K562 (cell line): Measurements from ENCODE around the gene CCDC178. TPM values are rescaled to one million over a fixed set of nuclear protein-coding genes. Genes with fewer than 3 reads are reported as not detected.

Source experiments
- ATAC-seq: fragments of 200-7000 bp; cut with Tn5 transposase; 3 replicates; pipeline ENCODE4 v1.9.1; 2020; ENCODE audit warnings: moderate library complexity
- BruUV-seq: library from RNA; stranded (reverse); fragments of 400-500 nt; replicated peaks from 2 replicates; lab custom pipeline; 2021; lab: Mats Ljungman, UMichigan
- CTCF ChIA-PET: fragments of 300-600 bp; formaldehyde crosslinking; extraction: SDS; loops from one replicate; lab custom pipeline; 2021; ENCODE audit warnings: low intra/inter-chr PET ratio; lab: Yijun Ruan, JAX
- POLR2A ChIA-PET: fragments of 300-600, 350-650 bp; sonication (Branson Sonifier 250); formaldehyde crosslinking; extraction: SDS; loops from one replicate; lab custom pipeline; 2021; ENCODE audit warnings: antibody characterized with exemption, inconsistent platforms; lab: Yijun Ruan, JAX
- DNase-seq, 4 experiments: peaks; one replicate each; pipeline versions ENCODE4 v3.0.0 to v3.0.0-alpha.2; 2011 to 2018; ENCODE audit warnings: low spot score in 3 of 4, mixed read lengths in 3 of 4; ENCODE audit errors: extremely low read depth in 1 of 4
- FAIRE-seq: peaks from 2 replicates; lab custom pipeline; 2011; peaks lifted over from hg19 to GRCh38; lab: Jason Lieb, UNC
- H2AFZ ChIP-seq: 2 replicates; pipeline ENCODE4 v1.6.0; 2011; ENCODE audit warnings: low read depth, low read length, control low read depth, inconsistent platforms
- H3K27ac ChIP-seq: fragments of 200-600 bp; 3 replicates; pipeline ENCODE4 v1.8.0; 2011; ENCODE audit warnings: low read depth, mild to moderate bottlenecking, control low read depth, inconsistent platforms, low read length, moderate library complexity, mixed read lengths; ENCODE audit errors: extremely low read depth
- H3K27me3 ChIP-seq, 2 experiments: fragments of 300-600 bp in 1 of 2; 2 replicates in 1 of 2; 3 replicates in 1 of 2; pipeline versions ENCODE4 v1.6.0 to v1.8.0; 2011; ENCODE audit warnings: inconsistent platforms in 2 of 2, low read length in 2 of 2, mild to moderate bottlenecking in 1 of 2, mixed read lengths in 1 of 2, moderate library complexity in 1 of 2; ENCODE audit not compliant: control insufficient read depth in 2 of 2, insufficient read depth in 2 of 2
- H3K36me3 ChIP-seq: fragments of 300-600 bp; 3 replicates; pipeline ENCODE4 v1.8.0; 2011; ENCODE audit warnings: mild to moderate bottlenecking, low read length, inconsistent platforms; ENCODE audit not compliant: control insufficient read depth, insufficient read depth
- H3K4me1 ChIP-seq, 2 experiments: fragments of 200-600 bp in 1 of 2; replicated peaks in 1 of 2; 2 replicates in 1 of 2; 3 replicates in 1 of 2; pipeline versions ENCODE4 v1.5.1 to v1.8.0; 2011; ENCODE audit warnings: inconsistent platforms in 2 of 2, low read length in 2 of 2, mild to moderate bottlenecking in 1 of 2, mixed read lengths in 1 of 2, moderate library complexity in 1 of 2; ENCODE audit not compliant: control insufficient read depth in 2 of 2, insufficient read depth in 2 of 2
- H3K4me2 ChIP-seq: 2 replicates; pipeline ENCODE4 v1.6.1; 2011; ENCODE audit warnings: low read length, control low read depth, inconsistent platforms, mixed read lengths; ENCODE audit not compliant: insufficient read depth
- H3K4me3 ChIP-seq: fragments of 200-600 bp; sonication (generic), shearing (Covaris generic); 2 replicates; pipeline ENCODE4 v1.5.1; 2016; ENCODE audit warnings: control low read depth, inconsistent platforms
- H3K79me2 ChIP-seq: fragments of 200-600 bp; 3 replicates; pipeline ENCODE4 v1.8.0; 2011; ENCODE audit warnings: low read length, inconsistent platforms; ENCODE audit not compliant: control insufficient read depth, insufficient read depth
- H3K9ac ChIP-seq, 2 experiments: 2 replicates each; pipeline versions ENCODE4 v1.6.0 to v1.6.1; 2011; ENCODE audit warnings: low read depth in 2 of 2, low read length in 2 of 2, control low read depth in 1 of 2, inconsistent platforms in 1 of 2, mild to moderate bottlenecking in 1 of 2, mixed read lengths in 1 of 2; ENCODE audit not compliant: insufficient read depth in 1 of 2
- H3K9me1 ChIP-seq: one replicate; pipeline ENCODE4 v1.6.0; 2011; ENCODE audit warnings: inconsistent platforms, mild to moderate bottlenecking, low read length, moderate library complexity; ENCODE audit not compliant: control insufficient read depth, insufficient read depth
- H3K9me3 ChIP-seq: replicated peaks from 2 replicates; pipeline ENCODE4 v1.5.1; 2011; ENCODE audit warnings: low read depth, low read length, inconsistent platforms; ENCODE audit not compliant: control insufficient read depth, insufficient read depth
- H4K20me1 ChIP-seq: replicated peaks from 2 replicates; pipeline ENCODE4 v1.6.1; 2011; ENCODE audit warnings: low read length, inconsistent platforms, mixed read lengths; ENCODE audit not compliant: control insufficient read depth, insufficient read depth
- GATA2 ChIP-seq: sonication (generic); formaldehyde crosslinking; IDR thresholded peaks from 2 replicates; pipeline ENCODE4 v1.4.0; 2020; ENCODE audit warnings: mild to moderate bottlenecking, missing genetic modification reagents
- HOXB6 ChIP-seq: fragments of 250-450 bp; sonication (Bioruptor Pico); IDR thresholded peaks from 2 replicates; pipeline ENCODE4 v1.5.1; 2022; ENCODE audit warnings: mild to moderate bottlenecking, borderline replicate concordance
- MAFG ChIP-seq: fragments of 450-650 bp; conservative IDR thresholded peaks from 2 replicates; pipeline ENCODE4 v1.6.1; 2016; ENCODE audit warnings: missing genetic modification characterization, missing compliant biosample characterization
- MYC ChIP-seq, 2 experiments: fragments of 250-450 bp in 1 of 2; sonication (Bioruptor Pico) in 1 of 2; IDR thresholded peaks; 2 replicates each; pipeline versions ENCODE4 v1.5.1 to v1.6.1; 2012 to 2021; ENCODE audit warnings: low read depth in 2 of 2, borderline replicate concordance in 1 of 2, improper control_type of control experiment in 1 of 2, low read length in 1 of 2, mild to moderate bottlenecking in 1 of 2, moderate library complexity in 1 of 2
- TRIM24 ChIP-seq, 2 experiments: fragments of 450-650 bp; IDR thresholded peaks; 2 replicates each; pipeline ENCODE4 v1.6.1; 2016
- ZEB2 ChIP-seq: fragments of 450-650 bp; IDR thresholded peaks from 2 replicates; pipeline ENCODE4 v1.6.1; 2016
- WGBS: fragments of 100-300 bp; shearing (Covaris generic); methylation state at CpG from one replicate; pipeline ENCODE4 v1.1.6; 2016; ENCODE audit warnings: low coverage, mixed read lengths; ENCODE audit not compliant: insufficient coverage; ENCODE audit errors: missing lambda C conversion rate; 5-methylcytosine and 5-hydroxymethylcytosine counted together
- in situ Hi-C: fragments of 300-500 bp; cut with MboI; formaldehyde crosslinking; loops from 4 replicates; pipeline ENCODE4 v1.15.0; 2018; ENCODE audit warnings: inconsistent platforms, mixed read lengths
- intact Hi-C: fragments of 100-400 bp; cut with micrococcal nuclease; formaldehyde crosslinking; loops from 2 replicates; pipeline ENCODE4 v1.14.2; 2022
- polyA plus RNA-seq, 8 experiments: library from polyadenylated mRNA; depleted of rRNA in 4 of 8; stranded (reverse) in 5 of 8; unstranded in 3 of 8; fragments of >200 nt; fragmentation: Nextera tagmentation in 2 of 8; fragmentation: Illumina TruSeq in 1 of 8; extraction: Ambion mirVana in 2 of 8; extraction: Trizol in 1 of 8; gene quantifications; 2 replicates each; pipeline versions ENCODE4 v1.2.1 to v1.2.3, GENCODE V29; 2011 to 2014; ENCODE audit warnings: inconsistent platforms in 1 of 8, missing spikeins in 1 of 8
- total RNA-seq, 7 experiments: library from RNA; depleted of rRNA in 6 of 7; stranded (reverse); fragments of >200 nt in 6 of 7; fragmentation: Illumina TruSeq in 2 of 7; extraction: Trizol in 2 of 7; gene quantifications; 2 replicates each; pipeline versions ENCODE4 v1.2.1 to v1.2.3, GENCODE V29; 2011 to 2021; ENCODE audit warnings: low replicate concordance in 1 of 7
- TF ChIP-seq, protein P1 (sequence below): fragments of 250-450 bp; sonication (Bioruptor Pico); IDR thresholded peaks from 2 replicates; pipeline ENCODE4 v1.4.0; 2020; ENCODE audit warnings: mild to moderate bottlenecking, moderate library complexity
- TF ChIP-seq, protein P2 (sequence below): IDR thresholded peaks from 3 replicates; pipeline ENCODE4 v1.6.1; 2011; ENCODE audit warnings: borderline replicate concordance, mild to moderate bottlenecking; ENCODE audit not compliant: insufficient read length, insufficient read depth
- TF ChIP-seq, protein P3 (sequence below): sonication (generic); formaldehyde crosslinking; IDR thresholded peaks from 2 replicates; pipeline ENCODE4 v1.8.0; 2022; ENCODE audit warnings: mild to moderate bottlenecking, missing genetic modification reagents
- TF ChIP-seq, protein P4 (sequence below): sonication (generic); formaldehyde crosslinking; IDR thresholded peaks from 2 replicates; pipeline ENCODE4 v1.8.1; 2023; ENCODE audit warnings: missing genetic modification reagents, mild to moderate bottlenecking, borderline replicate concordance

CCDC178 gene
- total and polyA plus RNA-seq, 9 of the 15 experiments (the other 6 are each of a cell fraction or from before 2014, with no cell fraction given) = 0.12 to 0.47 (median 0.15) TPM; not detected in 6

GRCh38 chr18:33469699-33470098, 29.2 kb upstream of the CCDC178 start (continued):
- TF ChIP-seq, protein P1, sequence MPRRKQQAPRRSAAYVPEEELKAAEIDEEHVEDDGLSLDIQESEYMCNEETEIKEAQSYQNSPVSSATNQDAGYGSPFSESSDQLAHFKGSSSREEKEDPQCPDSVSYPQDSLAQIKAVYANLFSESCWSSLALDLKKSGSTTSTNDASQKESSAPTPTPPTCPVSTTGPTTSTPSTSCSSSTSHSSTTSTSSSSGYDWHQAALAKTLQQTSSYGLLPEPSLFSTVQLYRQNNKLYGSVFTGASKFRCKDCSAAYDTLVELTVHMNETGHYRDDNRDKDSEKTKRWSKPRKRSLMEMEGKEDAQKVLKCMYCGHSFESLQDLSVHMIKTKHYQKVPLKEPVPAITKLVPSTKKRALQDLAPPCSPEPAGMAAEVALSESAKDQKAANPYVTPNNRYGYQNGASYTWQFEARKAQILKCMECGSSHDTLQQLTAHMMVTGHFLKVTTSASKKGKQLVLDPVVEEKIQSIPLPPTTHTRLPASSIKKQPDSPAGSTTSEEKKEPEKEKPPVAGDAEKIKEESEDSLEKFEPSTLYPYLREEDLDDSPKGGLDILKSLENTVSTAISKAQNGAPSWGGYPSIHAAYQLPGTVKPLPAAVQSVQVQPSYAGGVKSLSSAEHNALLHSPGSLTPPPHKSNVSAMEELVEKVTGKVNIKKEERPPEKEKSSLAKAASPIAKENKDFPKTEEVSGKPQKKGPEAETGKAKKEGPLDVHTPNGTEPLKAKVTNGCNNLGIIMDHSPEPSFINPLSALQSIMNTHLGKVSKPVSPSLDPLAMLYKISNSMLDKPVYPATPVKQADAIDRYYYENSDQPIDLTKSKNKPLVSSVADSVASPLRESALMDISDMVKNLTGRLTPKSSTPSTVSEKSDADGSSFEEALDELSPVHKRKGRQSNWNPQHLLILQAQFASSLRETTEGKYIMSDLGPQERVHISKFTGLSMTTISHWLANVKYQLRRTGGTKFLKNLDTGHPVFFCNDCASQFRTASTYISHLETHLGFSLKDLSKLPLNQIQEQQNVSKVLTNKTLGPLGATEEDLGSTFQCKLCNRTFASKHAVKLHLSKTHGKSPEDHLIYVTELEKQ (CRISPR knock-in tag) = no peak
- peak; percentile 61; the same call in 1 of the 2 replicates for TF ChIP-seq MAFG (tag)
- TF ChIP-seq, all 486 proteins: peak for 34

DNA sequence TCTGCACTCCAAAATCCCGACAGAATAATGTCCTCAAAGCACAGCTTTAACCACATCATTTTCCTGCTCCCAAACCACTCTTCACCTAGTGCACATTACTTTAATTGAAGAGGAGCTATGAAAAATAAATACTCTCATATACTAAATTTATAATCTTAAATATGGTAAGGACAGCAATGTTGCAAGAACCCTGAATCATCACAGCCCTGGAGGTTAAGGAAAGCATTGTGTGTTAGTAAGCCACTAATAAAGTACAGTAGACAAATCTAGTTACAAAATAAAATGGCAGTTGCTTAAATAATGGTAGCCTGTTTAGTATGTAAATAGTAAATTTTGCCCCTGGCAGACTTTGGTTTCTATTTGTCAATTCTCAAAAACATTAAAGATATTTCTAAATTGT, 27.0 kb upstream of the CCDC178 start:
- ChIA-PET CTCF (no interaction called here), POLR2A (no interaction called here)
- DNase-seq (no peak), ATAC-seq (no peak), FAIRE-seq (no peak)
- 9% methylated on average over 1 of the region's 1 CpG for WGBS
- Histone ChIP-seq H4K20me1 (no peaks in the 10 kb centered on the region), H3K9ac (no peak overlapping the region), H3K27ac (no peak overlapping the region), H3K36me3 (no peaks in the 10 kb centered on the region), H3K9me1 (no peaks in the 10 kb centered on the region), H3K4me1 (no peaks in the 10 kb centered on the region), H3K4me3 (no peak overlapping the region), H3K79me2 (no peaks in the 10 kb centered on the region), H2AFZ (no peak overlapping the region), H3K4me2 (no peak overlapping the region), H3K27me3 (no peaks in the 10 kb centered on the region), H3K9me3 (no peaks in the 10 kb centered on the region)
- in situ Hi-C loops (no loop called here), intact Hi-C loops (no loop called here)
- BruUV-seq = no TSS peak
- TF ChIP-seq HOXB6 (no peak), MYC (IDR thresholded peaks at IDR 0.05; ENCODE audit: low read depth, low read length) (no peak), MYC (CRISPR knock-in tag; IDR thresholded peaks at IDR 0.05; ENCODE audit: borderline replicate concordance, low read depth) (no peak), TRIM24 (IDR thresholded peaks at IDR 0.05) (no peak), ZEB2 (no peak), GATA2 (CRISPR knock-in tag) (no peak)
- TF ChIP-seq, protein P2, sequence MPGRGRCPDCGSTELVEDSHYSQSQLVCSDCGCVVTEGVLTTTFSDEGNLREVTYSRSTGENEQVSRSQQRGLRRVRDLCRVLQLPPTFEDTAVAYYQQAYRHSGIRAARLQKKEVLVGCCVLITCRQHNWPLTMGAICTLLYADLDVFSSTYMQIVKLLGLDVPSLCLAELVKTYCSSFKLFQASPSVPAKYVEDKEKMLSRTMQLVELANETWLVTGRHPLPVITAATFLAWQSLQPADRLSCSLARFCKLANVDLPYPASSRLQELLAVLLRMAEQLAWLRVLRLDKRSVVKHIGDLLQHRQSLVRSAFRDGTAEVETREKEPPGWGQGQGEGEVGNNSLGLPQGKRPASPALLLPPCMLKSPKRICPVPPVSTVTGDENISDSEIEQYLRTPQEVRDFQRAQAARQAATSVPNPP = no peak
- TF ChIP-seq, protein P3, sequence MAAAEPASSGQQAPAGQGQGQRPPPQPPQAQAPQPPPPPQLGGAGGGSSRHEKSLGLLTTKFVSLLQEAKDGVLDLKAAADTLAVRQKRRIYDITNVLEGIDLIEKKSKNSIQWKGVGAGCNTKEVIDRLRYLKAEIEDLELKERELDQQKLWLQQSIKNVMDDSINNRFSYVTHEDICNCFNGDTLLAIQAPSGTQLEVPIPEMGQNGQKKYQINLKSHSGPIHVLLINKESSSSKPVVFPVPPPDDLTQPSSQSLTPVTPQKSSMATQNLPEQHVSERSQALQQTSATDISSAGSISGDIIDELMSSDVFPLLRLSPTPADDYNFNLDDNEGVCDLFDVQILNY (CRISPR knock-in tag) = no peak
- TF ChIP-seq, protein P4, sequence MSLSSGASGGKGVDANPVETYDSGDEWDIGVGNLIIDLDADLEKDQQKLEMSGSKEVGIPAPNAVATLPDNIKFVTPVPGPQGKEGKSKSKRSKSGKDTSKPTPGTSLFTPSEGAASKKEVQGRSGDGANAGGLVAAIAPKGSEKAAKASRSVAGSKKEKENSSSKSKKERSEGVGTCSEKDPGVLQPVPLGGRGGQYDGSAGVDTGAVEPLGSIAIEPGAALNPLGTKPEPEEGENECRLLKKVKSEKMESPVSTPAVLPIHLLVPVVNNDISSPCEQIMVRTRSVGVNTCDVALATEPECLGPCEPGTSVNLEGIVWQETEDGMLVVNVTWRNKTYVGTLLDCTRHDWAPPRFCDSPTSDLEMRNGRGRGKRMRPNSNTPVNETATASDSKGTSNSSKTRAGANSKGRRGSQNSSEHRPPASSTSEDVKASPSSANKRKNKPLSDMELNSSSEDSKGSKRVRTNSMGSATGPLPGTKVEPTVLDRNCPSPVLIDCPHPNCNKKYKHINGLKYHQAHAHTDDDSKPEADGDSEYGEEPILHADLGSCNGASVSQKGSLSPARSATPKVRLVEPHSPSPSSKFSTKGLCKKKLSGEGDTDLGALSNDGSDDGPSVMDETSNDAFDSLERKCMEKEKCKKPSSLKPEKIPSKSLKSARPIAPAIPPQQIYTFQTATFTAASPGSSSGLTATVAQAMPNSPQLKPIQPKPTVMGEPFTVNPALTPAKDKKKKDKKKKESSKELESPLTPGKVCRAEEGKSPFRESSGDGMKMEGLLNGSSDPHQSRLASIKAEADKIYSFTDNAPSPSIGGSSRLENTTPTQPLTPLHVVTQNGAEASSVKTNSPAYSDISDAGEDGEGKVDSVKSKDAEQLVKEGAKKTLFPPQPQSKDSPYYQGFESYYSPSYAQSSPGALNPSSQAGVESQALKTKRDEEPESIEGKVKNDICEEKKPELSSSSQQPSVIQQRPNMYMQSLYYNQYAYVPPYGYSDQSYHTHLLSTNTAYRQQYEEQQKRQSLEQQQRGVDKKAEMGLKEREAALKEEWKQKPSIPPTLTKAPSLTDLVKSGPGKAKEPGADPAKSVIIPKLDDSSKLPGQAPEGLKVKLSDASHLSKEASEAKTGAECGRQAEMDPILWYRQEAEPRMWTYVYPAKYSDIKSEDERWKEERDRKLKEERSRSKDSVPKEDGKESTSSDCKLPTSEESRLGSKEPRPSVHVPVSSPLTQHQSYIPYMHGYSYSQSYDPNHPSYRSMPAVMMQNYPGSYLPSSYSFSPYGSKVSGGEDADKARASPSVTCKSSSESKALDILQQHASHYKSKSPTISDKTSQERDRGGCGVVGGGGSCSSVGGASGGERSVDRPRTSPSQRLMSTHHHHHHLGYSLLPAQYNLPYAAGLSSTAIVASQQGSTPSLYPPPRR (CRISPR knock-in tag) = no peak
